Putamen (tissue), 1 donor: ENCODE measurements around the gene MAP1LC3C.
A peak's percentile ranks its signal among the peaks of the same experiment; 100 is the strongest.
"Not testable (repeated sequence)": the region's sequence is repeated elsewhere in the genome, so short reads cannot be mapped to it uniquely, and the experiment has no call there.

Experiments
- DNase-seq: peaks from one replicate; pipeline ENCODE4 v3.0.0-alpha.2; 2016; ENCODE audit warnings: low spot score

Gene MAP1LC3C

GRCh38 chr1:241992734-241993133, 6.2 kb downstream of the MAP1LC3C start:
- DNase-seq: no peak

- DNase-seq: peak; percentile 59
Observed at GRCh38 chr1:241990040-241990439, 8.9 kb downstream of the MAP1LC3C start.

GRCh38 chr1:241988389-241988930, 10.4 kb downstream of the MAP1LC3C start:
- DNase-seq: not testable (repeated sequence)

- DNase-seq: no peak
Observed at GRCh38 chr1:241985787-241986186, 13.1 kb downstream of the MAP1LC3C start.

- DNase-seq: no peak
Observed at GRCh38 chr1:241979926-241980325, 19.0 kb downstream of the MAP1LC3C start.

GRCh38 chr1:241979071-241979470, 19.8 kb downstream of the MAP1LC3C start:
- no peak for DNase-seq

GRCh38 chr1:241976229-241976628, 22.7 kb downstream of the MAP1LC3C start:
- DNase-seq: no peak

GRCh38 chr1:241972703-241973369, 26.1 kb downstream of the MAP1LC3C start:
- no peak for DNase-seq

- no peak for DNase-seq
Observed at GRCh38 chr1:241968611-241969010, 30.3 kb downstream of the MAP1LC3C start.

- no peak for DNase-seq
Observed at GRCh38 chr1:241964550-241965282, 34.2 kb downstream of the MAP1LC3C start.

GRCh38 chr1:241963722-241964121, 35.2 kb downstream of the MAP1LC3C start:
- DNase-seq: no peak

- no peak for DNase-seq
Observed at GRCh38 chr1:241962153-241962552, 36.7 kb downstream of the MAP1LC3C start.

GRCh38 chr1:241957692-241958494, 41.0 kb downstream of the MAP1LC3C start, which contains the start of gene BECN2:
Gene BECN2, plus strand, starts transcription at chr1:241957767. Its CDS starts 0 bp downstream, at chr1:241957767.
- DNase-seq: no peak

GRCh38 chr1:241950390-241950789, 48.5 kb downstream of the MAP1LC3C start:
- no peak for DNase-seq

- DNase-seq: no peak
Observed at GRCh38 chr1:241947354-241947753, 51.5 kb downstream of the MAP1LC3C start.
